Activated CD8-positive, alpha-beta memory T cell treated with anti-CD3 and anti-CD28 coated beads for 24 hours (primary cell): ENCODE results near the gene PXMP4.

Experiments
- DNase-seq: peaks from one replicate; pipeline ENCODE4 v3.0.0-alpha.2; 2020

Gene PXMP4

GRCh38 chr20:33653218-33653899 is 66.8 kb downstream of the PXMP4 start:
- DNase-seq: peak; percentile 74
